Measurements from ENCODE around the gene GNAZ.

DNA sequence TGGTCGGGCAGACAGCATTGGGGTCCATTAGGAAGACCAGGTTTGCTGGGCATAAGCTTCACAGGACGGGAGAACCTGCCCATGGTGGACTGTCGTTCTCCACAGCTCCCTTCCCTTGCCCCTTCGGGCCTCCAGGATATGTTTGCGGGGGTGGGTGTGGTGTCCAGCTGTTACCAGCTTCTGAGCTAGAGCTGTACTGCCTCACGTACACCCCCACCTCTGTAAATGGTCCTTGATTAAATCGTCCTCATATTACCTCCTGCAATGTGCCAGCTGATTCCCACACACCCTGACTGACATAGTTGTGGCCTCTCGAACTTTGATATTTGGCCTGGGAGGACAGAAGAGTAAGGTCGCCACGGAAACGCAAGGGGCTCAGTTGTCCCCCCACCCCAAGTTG is 93.8 kb downstream of the GNAZ start:
- TF ChIP-seq, protein P1, sequence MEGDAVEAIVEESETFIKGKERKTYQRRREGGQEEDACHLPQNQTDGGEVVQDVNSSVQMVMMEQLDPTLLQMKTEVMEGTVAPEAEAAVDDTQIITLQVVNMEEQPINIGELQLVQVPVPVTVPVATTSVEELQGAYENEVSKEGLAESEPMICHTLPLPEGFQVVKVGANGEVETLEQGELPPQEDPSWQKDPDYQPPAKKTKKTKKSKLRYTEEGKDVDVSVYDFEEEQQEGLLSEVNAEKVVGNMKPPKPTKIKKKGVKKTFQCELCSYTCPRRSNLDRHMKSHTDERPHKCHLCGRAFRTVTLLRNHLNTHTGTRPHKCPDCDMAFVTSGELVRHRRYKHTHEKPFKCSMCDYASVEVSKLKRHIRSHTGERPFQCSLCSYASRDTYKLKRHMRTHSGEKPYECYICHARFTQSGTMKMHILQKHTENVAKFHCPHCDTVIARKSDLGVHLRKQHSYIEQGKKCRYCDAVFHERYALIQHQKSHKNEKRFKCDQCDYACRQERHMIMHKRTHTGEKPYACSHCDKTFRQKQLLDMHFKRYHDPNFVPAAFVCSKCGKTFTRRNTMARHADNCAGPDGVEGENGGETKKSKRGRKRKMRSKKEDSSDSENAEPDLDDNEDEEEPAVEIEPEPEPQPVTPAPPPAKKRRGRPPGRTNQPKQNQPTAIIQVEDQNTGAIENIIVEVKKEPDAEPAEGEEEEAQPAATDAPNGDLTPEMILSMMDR (IDR thresholded peaks at IDR 0.05; ENCODE audit: insufficient read depth, low read length), result no peak
- TF ChIP-seq POLR2AphosphoS5 (IDR thresholded peaks at IDR 0.05; ENCODE audit: low read depth), result no peak

Measured in HL-60 (cell line).